NCI-H2029 treated with DMSO at 0.1 percent for 48 hours (cell line): ENCODE data around the gene PHYH.
"Not testable (repeated sequence)": the region's sequence is repeated elsewhere in the genome, so short reads cannot be mapped to it uniquely, and the experiment has no call there.

Experiments used
- DNase-seq: peaks from one replicate; lab custom pipeline; 2025; lab: John Stamatoyannopoulos, UW

The PHYH gene

GRCh38 chr10:13299437-13300287, at the start of gene PHYH:
Gene PHYH (minus strand): TSS chr10:13300064. CDS start chr10:13300042, 22 bp downstream.
- DNase-seq, result peak; percentile 2

- peak; percentile 2 for DNase-seq
These were observed 48.6 kb upstream of the PHYH start, which contains the start of gene SEPHS1 for GRCh38 chr10:13348216-13349017. Gene SEPHS1 (minus strand): TSS chr10:13348293. CDS start chr10:13344950, 3,343 bp downstream.

- no peak for DNase-seq
These were observed 47.8 kb upstream of the PHYH start for GRCh38 chr10:13347500-13348156.

- DNase-seq, result no peak
These were observed 47.2 kb upstream of the PHYH start for GRCh38 chr10:13347043-13347499.

- no peak for DNase-seq
These were observed 46.6 kb upstream of the PHYH start for GRCh38 chr10:13346283-13347042.

- no peak for DNase-seq
These were observed 40.9 kb upstream of the PHYH start for GRCh38 chr10:13340626-13341376.

- no peak for DNase-seq
These were observed 40.2 kb upstream of the PHYH start for GRCh38 chr10:13340068-13340467.

GRCh38 chr10:13338390-13339110, 38.7 kb upstream of the PHYH start:
- DNase-seq, result no peak

- DNase-seq, result no peak
These were observed 37.9 kb upstream of the PHYH start for GRCh38 chr10:13337827-13338196.

GRCh38 chr10:13337128-13337826, 37.4 kb upstream of the PHYH start:
- DNase-seq, result no peak

GRCh38 chr10:13335881-13336280, 36.0 kb upstream of the PHYH start:
- no peak for DNase-seq

GRCh38 chr10:13334556-13334955, 34.7 kb upstream of the PHYH start:
- no peak for DNase-seq

- no peak for DNase-seq
These were observed 31.8 kb upstream of the PHYH start for GRCh38 chr10:13331646-13332045.

- DNase-seq, result not testable (repeated sequence)
These were observed 31.1 kb upstream of the PHYH start for GRCh38 chr10:13330980-13331379.

- DNase-seq, result no peak
These were observed 29.7 kb upstream of the PHYH start for GRCh38 chr10:13329565-13329964.

GRCh38 chr10:13328613-13329012, 28.7 kb upstream of the PHYH start:
- no peak for DNase-seq

- DNase-seq, result no peak
These were observed 28.3 kb upstream of the PHYH start for GRCh38 chr10:13328126-13328525.

- no peak for DNase-seq
These were observed 27.7 kb upstream of the PHYH start for GRCh38 chr10:13327534-13327933.

GRCh38 chr10:13322615-13323148, 22.8 kb upstream of the PHYH start:
- DNase-seq, result no peak
